Coronary artery (tissue), 2 donors: ENCODE data around the gene TTLL12.

Source experiments
- DNase-seq: peaks from one replicate; pipeline ENCODE4 v3.0.0-alpha.2; 2017; ENCODE audit warnings: low spot score
- H3K27ac ChIP-seq, 2 donors: fragments of 200-600 bp; sonication (generic); one replicate each; pipeline ENCODE4 v1.5.1; 2016 to 2019
- H3K4me3 ChIP-seq: fragments of 200-600 bp; sonication (generic); 2 replicates; pipeline ENCODE4 v1.5.1; 2016; ENCODE audit warnings: mild to moderate bottlenecking, moderate library complexity
- TF ChIP-seq, protein P1 (sequence below): fragments of 200-600 bp; sonication (generic); IDR thresholded peaks from one replicate; pipeline ENCODE4 v1.5.1; 2019; ENCODE audit warnings: antibody characterized with exemption

Gene TTLL12

DNA sequence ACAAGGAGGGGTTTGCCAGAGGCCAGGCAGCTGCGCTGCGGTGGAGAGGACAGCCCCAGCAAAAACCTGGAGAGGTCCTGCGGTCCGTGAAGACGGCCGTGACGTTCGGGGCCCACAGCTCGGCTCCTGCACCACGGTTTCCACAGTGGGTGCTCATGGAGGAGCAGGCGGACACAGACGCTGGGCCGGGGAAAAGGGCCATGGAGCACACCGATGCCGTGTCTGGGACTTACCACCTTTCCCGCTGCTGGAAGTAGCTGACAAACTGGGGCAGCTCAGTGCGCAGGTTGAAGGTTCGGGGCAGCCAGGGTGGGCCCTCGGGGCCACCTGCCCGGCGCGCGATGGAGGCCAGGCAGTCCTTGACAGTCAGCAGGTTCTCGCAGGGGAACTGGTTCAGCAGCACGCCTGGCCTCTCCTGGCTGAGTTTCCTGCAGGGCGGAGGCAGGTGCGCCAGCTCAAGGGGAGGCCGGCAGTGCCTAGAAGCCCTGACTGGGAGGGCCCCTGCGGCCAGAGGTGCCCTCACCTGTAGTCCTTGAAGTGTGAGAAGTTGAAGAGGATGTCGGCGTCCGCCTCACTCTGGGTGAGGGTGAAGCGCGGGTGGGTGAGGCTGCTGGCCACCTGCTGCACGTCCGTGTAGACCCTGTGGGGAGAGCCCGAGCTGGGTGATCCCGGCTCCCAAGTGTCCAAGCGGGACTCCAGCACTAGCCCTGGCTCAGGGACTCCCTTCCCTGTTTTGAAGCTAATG lies 12.8 kb downstream of the TTLL12 start:
- Histone ChIP-seq H3K27ac (no peak overlapping the region), H3K4me3 (no peak overlapping the region)
- DNase-seq, result no peak
- TF ChIP-seq, protein P1, sequence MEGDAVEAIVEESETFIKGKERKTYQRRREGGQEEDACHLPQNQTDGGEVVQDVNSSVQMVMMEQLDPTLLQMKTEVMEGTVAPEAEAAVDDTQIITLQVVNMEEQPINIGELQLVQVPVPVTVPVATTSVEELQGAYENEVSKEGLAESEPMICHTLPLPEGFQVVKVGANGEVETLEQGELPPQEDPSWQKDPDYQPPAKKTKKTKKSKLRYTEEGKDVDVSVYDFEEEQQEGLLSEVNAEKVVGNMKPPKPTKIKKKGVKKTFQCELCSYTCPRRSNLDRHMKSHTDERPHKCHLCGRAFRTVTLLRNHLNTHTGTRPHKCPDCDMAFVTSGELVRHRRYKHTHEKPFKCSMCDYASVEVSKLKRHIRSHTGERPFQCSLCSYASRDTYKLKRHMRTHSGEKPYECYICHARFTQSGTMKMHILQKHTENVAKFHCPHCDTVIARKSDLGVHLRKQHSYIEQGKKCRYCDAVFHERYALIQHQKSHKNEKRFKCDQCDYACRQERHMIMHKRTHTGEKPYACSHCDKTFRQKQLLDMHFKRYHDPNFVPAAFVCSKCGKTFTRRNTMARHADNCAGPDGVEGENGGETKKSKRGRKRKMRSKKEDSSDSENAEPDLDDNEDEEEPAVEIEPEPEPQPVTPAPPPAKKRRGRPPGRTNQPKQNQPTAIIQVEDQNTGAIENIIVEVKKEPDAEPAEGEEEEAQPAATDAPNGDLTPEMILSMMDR, result no peak

DNA sequence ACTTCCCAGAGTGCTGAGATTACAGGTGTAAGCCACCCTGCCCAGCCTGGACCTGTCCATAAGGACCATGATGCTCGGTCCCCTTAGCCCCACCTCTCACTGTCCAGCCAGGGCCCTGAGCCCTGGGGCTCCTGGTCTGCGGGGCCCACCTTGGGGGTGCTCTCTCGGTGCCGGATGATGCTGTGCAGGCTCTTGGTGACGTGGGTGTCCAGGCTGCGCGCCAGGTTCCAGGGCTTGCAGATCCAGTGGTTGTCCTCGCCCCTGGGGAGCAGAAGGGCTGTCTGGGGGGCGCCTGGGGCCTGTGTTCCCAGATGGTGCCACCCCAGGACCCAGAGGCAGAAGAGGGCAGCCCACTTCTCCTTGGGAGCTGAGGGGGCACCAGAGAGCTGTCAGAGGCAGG lies 13.4 kb downstream of the TTLL12 start:
- TF ChIP-seq, protein P1, result no peak
- H3K4me3 ChIP-seq, result no peak overlapping the region
- no peak overlapping the region for H3K27ac ChIP-seq
- no peak for DNase-seq

DNA sequence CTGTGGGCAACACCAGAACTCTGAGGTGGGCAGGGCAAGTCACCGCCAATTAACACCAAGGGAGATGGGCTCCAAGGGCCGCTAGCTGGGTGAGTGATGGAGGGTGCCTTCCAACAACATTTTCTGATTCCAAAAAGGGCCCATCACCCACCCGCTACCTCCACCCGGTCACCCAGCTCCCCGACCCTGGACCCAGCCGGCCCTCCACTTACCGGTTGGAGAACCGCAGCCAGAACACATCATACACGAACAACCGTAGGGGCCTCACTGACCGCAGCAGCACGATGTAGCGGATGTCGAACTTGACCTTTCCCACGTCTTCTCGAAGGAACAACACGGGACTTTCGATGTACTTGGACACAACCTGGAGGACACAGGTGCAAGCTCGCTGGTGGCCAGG lies 14.7 kb downstream of the TTLL12 start:
- no peak overlapping the region for H3K4me3 ChIP-seq
- TF ChIP-seq, protein P1, result no peak
- H3K27ac ChIP-seq, result no peak overlapping the region
- DNase-seq, result no peak

DNA sequence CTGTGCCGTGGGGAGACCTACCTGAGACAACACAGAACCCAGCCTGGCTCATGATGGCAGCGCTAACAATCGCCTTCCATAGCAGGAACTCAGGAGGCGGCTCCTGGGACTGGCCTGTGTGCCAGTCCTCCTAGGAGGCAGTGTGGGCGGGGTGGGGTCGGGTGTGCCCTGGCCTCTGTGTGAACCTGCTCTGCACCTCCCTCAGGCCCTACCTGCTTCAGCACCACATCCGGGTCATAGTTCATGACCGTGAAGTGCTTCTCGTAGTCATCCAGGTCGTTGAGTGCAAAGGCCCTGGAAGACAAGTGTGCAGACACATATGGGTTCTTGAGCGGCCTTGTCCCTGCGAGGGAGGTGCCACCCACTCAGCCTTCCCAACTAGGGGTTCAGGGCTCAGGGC lies 15.3 kb downstream of the TTLL12 start:
- H3K27ac ChIP-seq, result no peak overlapping the region
- TF ChIP-seq, protein P1, result no peak
- H3K4me3 ChIP-seq, result no peak overlapping the region
- no peak for DNase-seq

DNA sequence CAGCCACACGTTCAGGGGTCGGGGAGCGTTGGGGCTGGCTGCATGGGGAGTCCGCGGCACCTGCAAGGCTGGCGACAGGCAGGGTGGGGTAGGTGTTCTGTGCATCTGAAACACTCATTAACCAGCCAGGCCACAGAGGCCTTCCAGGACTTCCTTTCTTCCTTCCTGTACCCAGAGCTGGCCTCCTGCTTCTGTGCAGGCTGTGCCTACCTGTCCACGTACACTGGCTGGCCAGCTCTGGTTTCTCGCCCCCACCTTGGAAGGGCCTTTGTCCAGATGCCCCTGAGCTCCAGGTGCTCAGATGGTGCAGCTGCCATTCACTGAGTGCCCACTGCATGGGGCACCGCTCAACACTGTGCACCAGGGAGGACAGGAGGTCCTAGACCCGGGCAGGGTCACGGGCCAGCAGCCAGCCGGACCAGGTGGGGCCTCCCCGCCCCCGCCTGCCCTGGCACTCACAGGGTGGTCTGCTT lies 15.9 kb downstream of the TTLL12 start:
- DNase-seq, result no peak
- TF ChIP-seq, protein P1, result no peak
- no peak overlapping the region for H3K27ac ChIP-seq
- H3K4me3 ChIP-seq, result no peak overlapping the region

DNA sequence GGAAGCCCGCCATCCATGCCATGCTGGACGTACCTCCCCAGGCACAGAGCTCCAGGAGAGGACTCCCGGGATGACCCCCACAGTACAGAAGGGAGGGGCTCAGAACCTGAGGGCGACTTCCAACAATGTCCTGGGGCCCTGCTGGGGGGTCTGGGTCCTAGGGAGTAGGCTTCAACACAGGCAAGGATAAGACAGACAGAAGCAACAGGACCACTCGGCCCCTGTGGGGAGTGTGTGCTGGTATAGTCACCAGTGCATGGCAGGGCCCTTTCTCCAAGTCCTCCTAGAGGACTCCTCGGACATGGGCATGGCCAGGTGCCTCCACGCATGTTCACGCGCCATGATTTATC lies 16.8 kb downstream of the TTLL12 start:
- Histone ChIP-seq H3K27ac (no peak overlapping the region), H3K4me3 (no peak overlapping the region)
- DNase-seq, result no peak
- TF ChIP-seq, protein P1, result no peak
